K562 (cell line): Measurements from ENCODE around the gene NAXE. TPM values are rescaled to one million over a fixed set of nuclear protein-coding genes. Genes with fewer than 3 reads are reported as not detected.

Source experiments
- BCOR ChIP-seq: fragments of 450-650 bp; IDR thresholded peaks from 2 replicates; pipeline ENCODE4 v1.6.1; 2016
- BDP1 ChIP-seq: IDR thresholded peaks from 3 replicates; pipeline ENCODE4 v1.6.1; 2011; ENCODE audit not compliant: insufficient read length, insufficient read depth
- CSDE1 ChIP-seq, 2 experiments: fragments of 450-650 bp; IDR thresholded peaks; 2 replicates each; pipeline ENCODE4 v1.6.1; 2016; ENCODE audit warnings: mild to moderate bottlenecking in 1 of 2
- ELF4 ChIP-seq: fragments of 450-650 bp; formaldehyde crosslinking; IDR thresholded peaks from 2 replicates; pipeline ENCODE4 v1.4.0; 2022; ENCODE audit warnings: missing genetic modification characterization
- ERF ChIP-seq: fragments of 450-650 bp; formaldehyde crosslinking; IDR thresholded peaks from 2 replicates; pipeline ENCODE4 v1.4.0; 2020; ENCODE audit warnings: mild to moderate bottlenecking, mixed read lengths
- GATAD2A ChIP-seq: fragments of 450-650 bp; IDR thresholded peaks from 2 replicates; pipeline ENCODE4 v1.6.1; 2017
- KLF13 ChIP-seq: fragments of 450-650 bp; IDR thresholded peaks from 2 replicates; pipeline ENCODE4 v1.6.1; 2016; ENCODE audit warnings: missing genetic modification characterization, low read depth, mild to moderate bottlenecking, missing compliant biosample characterization, moderate library complexity, borderline replicate concordance
- MCM3 ChIP-seq: fragments of 450-650 bp; IDR thresholded peaks from 2 replicates; pipeline ENCODE4 v1.6.1; 2016
- MTA1 ChIP-seq: fragments of 450-650 bp; IDR thresholded peaks from 2 replicates; pipeline ENCODE4 v1.6.1; 2017; ENCODE audit warnings: borderline replicate concordance
- PTTG1 ChIP-seq: fragments of 450-650 bp; IDR thresholded peaks from 2 replicates; pipeline ENCODE4 v1.6.1; 2016; ENCODE audit warnings: low read depth, mild to moderate bottlenecking, missing genetic modification characterization, missing compliant biosample characterization
- RERE ChIP-seq: sonication (generic); formaldehyde crosslinking; IDR thresholded peaks from 2 replicates; pipeline ENCODE4 v1.8.0; 2023; ENCODE audit warnings: missing genetic modification reagents, mild to moderate bottlenecking, borderline replicate concordance
- TBL1XR1 ChIP-seq, 2 experiments: IDR thresholded peaks; 2 replicates each; pipeline ENCODE4 v1.6.1; 2012; ENCODE audit warnings: improper control_type of control experiment in 2 of 2, low read length in 2 of 2, mild to moderate bottlenecking in 1 of 2
- ZBTB7A ChIP-seq: IDR thresholded peaks from 2 replicates; pipeline ENCODE4 v1.6.1; 2011; ENCODE audit warnings: low read depth, mild to moderate bottlenecking, low read length, moderate library complexity, borderline replicate concordance; ENCODE audit not compliant: control insufficient read depth
- ZNF12 ChIP-seq: sonication (generic); formaldehyde crosslinking; IDR thresholded peaks from 2 replicates; pipeline ENCODE4 v1.4.0; 2020; ENCODE audit warnings: mild to moderate bottlenecking, missing genetic modification reagents
- ZNF354B ChIP-seq: fragments of 250-450 bp; sonication (Bioruptor Pico); IDR thresholded peaks from 2 replicates; pipeline ENCODE4 v1.4.0; 2020
- ZNF76 ChIP-seq: fragments of 250-450 bp; sonication (Bioruptor Pico); IDR thresholded peaks from 2 replicates; pipeline ENCODE4 v1.4.0; 2020; ENCODE audit warnings: mild to moderate bottlenecking, moderate library complexity, borderline replicate concordance
- ZSCAN29 ChIP-seq: fragments of 450-650 bp; IDR thresholded peaks from 2 replicates; pipeline ENCODE4 v1.6.1; 2017
- ZSCAN32 ChIP-seq: fragments of 450-650 bp; formaldehyde crosslinking; IDR thresholded peaks from 2 replicates; pipeline ENCODE4 v1.4.0; 2020; ENCODE audit warnings: mild to moderate bottlenecking, moderate library complexity
- polyA plus RNA-seq, 8 experiments: library from polyadenylated mRNA; depleted of rRNA in 4 of 8; stranded (reverse) in 5 of 8; unstranded in 3 of 8; fragments of >200 nt; fragmentation: Nextera tagmentation in 2 of 8; fragmentation: Illumina TruSeq in 1 of 8; extraction: Ambion mirVana in 2 of 8; extraction: Trizol in 1 of 8; gene quantifications; 2 replicates each; pipeline versions ENCODE4 v1.2.1 to v1.2.3, GENCODE V29; 2011 to 2014; ENCODE audit warnings: inconsistent platforms in 1 of 8, missing spikeins in 1 of 8
- total RNA-seq, 7 experiments: library from RNA; depleted of rRNA in 6 of 7; stranded (reverse); fragments of >200 nt in 6 of 7; fragmentation: Illumina TruSeq in 2 of 7; extraction: Trizol in 2 of 7; gene quantifications; 2 replicates each; pipeline versions ENCODE4 v1.2.1 to v1.2.3, GENCODE V29; 2011 to 2021; ENCODE audit warnings: low replicate concordance in 1 of 7
- TF ChIP-seq, protein P1 (sequence below): sonication (generic); formaldehyde crosslinking; IDR thresholded peaks from 2 replicates; pipeline ENCODE4 v1.8.1; 2023; ENCODE audit warnings: mild to moderate bottlenecking, missing genetic modification reagents
- TF ChIP-seq, protein P2 (sequence below): fragments of 250-450 bp; sonication (Bioruptor Pico); IDR thresholded peaks from 2 replicates; pipeline ENCODE4 v1.9.0; 2021; ENCODE audit warnings: mild to moderate bottlenecking, inconsistent platforms

The NAXE gene
- total and polyA plus RNA-seq, 9 of the 15 experiments (the other 6 are each of a cell fraction or from before 2014, with no cell fraction given) = 27.3 to 137 (median 90.0) TPM

DNA sequence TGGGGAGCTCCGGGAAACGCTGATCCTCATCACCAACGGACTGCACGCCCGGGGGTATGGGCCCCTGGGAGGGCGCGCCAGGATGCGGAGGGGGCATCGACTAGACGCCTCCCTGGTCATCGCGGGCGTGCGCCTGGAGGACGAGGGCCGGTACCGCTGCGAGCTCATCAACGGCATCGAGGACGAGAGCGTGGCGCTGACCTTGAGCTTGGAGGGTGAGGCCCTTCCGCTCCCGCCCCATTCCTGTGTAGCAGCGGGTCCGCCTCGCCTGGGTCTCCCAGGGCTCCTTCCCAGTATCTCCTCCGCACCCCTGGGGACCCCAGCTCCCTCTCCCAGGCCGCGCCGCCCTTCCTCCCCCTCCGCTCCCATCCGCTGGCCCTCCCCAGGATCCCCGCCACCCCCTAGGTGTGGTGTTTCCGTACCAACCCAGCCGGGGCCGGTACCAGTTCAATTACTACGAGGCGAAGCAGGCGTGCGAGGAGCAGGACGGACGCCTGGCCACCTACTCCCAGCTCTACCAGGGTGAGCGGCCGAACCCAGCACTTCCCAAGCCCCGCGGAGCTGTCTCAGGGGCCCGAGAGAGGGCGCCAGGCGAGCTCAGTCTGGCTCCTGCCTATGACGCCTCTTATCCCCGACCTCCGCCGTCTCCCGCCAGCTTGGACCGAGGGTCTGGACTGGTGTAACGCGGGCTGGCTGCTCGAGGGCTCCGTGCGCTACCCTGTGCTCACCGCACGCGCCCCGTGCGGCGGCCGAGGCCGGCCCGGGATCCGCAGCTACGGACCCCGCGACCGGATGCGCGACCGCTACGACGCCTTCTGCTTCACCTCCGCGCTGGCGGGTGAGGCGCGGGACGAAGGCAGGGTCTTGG lies 32.6 kb downstream of the NAXE start (continued):
- TF ChIP-seq, protein P1, sequence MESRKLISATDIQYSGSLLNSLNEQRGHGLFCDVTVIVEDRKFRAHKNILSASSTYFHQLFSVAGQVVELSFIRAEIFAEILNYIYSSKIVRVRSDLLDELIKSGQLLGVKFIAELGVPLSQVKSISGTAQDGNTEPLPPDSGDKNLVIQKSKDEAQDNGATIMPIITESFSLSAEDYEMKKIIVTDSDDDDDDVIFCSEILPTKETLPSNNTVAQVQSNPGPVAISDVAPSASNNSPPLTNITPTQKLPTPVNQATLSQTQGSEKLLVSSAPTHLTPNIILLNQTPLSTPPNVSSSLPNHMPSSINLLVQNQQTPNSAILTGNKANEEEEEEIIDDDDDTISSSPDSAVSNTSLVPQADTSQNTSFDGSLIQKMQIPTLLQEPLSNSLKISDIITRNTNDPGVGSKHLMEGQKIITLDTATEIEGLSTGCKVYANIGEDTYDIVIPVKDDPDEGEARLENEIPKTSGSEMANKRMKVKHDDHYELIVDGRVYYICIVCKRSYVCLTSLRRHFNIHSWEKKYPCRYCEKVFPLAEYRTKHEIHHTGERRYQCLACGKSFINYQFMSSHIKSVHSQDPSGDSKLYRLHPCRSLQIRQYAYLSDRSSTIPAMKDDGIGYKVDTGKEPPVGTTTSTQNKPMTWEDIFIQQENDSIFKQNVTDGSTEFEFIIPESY (CRISPR knock-in tag) = peak; percentile 57
- TF ChIP-seq ZNF354B (CRISPR knock-in tag) = no peak
- TF ChIP-seq ERF (CRISPR knock-in tag) = peak; percentile 49; the same call in 1 of the 2 replicates
- TF ChIP-seq TBL1XR1 (IDR thresholded peaks at IDR 0.05; ENCODE audit: low read length in 2 of 2) = peak in 1 of 2 experiments; percentile 60; a peak in 1 of 4 replicates
- TF ChIP-seq ELF4 (CRISPR knock-in tag) = no peak
- no peak for TF ChIP-seq RERE (CRISPR knock-in tag)
- no peak for TF ChIP-seq ZSCAN29
- TF ChIP-seq KLF13 (tag) = 0 out of 2 replicates have a peak, but pooled peaks have one; percentile 26
- no peak for TF ChIP-seq CSDE1 (IDR thresholded peaks at IDR 0.05)
- no peak for TF ChIP-seq BDP1
- peak; percentile 45 for TF ChIP-seq BCOR
- TF ChIP-seq ZBTB7A = peak; percentile 86
- peak; percentile 94 for TF ChIP-seq MTA1
- TF ChIP-seq, protein P2, sequence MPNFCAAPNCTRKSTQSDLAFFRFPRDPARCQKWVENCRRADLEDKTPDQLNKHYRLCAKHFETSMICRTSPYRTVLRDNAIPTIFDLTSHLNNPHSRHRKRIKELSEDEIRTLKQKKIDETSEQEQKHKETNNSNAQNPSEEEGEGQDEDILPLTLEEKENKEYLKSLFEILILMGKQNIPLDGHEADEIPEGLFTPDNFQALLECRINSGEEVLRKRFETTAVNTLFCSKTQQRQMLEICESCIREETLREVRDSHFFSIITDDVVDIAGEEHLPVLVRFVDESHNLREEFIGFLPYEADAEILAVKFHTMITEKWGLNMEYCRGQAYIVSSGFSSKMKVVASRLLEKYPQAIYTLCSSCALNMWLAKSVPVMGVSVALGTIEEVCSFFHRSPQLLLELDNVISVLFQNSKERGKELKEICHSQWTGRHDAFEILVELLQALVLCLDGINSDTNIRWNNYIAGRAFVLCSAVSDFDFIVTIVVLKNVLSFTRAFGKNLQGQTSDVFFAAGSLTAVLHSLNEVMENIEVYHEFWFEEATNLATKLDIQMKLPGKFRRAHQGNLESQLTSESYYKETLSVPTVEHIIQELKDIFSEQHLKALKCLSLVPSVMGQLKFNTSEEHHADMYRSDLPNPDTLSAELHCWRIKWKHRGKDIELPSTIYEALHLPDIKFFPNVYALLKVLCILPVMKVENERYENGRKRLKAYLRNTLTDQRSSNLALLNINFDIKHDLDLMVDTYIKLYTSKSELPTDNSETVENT = peak; percentile 57; the same call in 1 of the 2 replicates
- TF ChIP-seq PTTG1 = no peak
- TF ChIP-seq MCM3 = no peak
- 0 out of 2 replicates have a peak, but pooled peaks have one; percentile 32 for TF ChIP-seq GATAD2A
- TF ChIP-seq ZNF76 (CRISPR knock-in tag) = no peak
- TF ChIP-seq ZNF12 (CRISPR knock-in tag) = peak; percentile 24
- no peak for TF ChIP-seq ZSCAN32 (CRISPR knock-in tag)
